GM21515 (cell line): ENCODE data around the gene TP53BP2.
"Not testable (repeated sequence)": the region's sequence is repeated elsewhere in the genome, so short reads cannot be mapped to it uniquely, and the experiment has no call there.

ENCODE experiments used
- ATAC-seq: cut with Tn5 transposase; IDR thresholded peaks from one replicate; pipeline ENCODE4 v1.9.1; 2021; ENCODE audit not compliant: unreplicated experiment

TP53BP2 gene

DNA sequence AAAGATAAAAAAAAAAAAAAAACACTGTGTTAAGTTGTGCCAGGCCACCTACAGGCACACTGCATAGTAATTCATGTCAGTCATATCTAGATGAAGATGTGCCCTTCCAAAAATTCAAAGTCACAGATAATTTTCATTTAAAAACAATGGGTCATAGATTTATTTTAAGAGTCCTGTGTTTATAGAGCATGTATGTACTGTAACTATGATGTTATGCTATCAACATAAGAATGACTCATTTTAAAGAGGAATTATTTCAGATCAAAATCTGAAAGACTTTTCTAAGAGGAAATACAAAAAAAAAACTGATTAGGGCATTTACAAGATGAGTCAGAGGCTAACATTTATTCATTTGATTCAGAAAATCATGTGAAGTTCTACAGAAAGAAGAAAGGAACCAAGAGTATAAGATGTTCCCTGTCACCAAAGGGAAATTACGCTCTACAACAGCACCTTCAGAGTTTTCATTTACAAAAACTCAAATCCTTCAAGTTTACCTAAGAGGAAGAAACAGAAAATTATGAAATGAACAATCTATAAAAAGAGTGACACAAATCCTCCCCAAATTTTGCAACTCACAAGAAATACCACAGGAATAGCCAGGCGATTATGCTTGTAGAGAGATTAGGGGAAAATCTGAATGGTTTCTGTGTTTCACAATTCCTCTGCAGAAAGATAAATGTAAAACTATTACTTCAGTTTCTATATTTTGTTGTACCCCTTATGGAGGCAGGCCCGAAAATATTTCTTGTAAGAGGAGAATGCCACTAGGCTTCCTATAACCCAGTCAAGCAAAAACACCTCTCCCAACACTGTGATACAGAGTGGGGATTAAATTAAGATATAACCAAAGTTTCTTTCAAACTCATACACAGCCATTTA is 13.8 kb downstream of the TP53BP2 start:
- no peak for ATAC-seq

DNA sequence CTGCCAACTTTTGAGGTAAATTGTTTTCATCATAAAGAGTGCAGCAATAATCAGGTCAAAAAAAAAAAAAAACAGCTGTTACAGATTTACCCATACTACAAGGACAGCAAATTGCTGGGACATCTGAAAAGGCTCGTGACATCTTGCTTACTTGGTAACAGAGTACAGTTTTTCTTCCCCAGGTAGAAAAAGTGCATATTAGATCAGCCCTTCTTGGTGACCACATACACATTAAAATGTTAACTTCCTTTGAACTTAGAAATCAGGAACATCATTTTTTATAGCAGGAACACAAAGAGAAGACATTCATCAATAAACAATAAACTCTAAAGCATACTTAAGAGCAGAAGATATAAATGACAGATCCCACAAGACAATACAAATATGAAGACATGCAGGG is 16.1 kb downstream of the TP53BP2 start:
- no peak for ATAC-seq

DNA sequence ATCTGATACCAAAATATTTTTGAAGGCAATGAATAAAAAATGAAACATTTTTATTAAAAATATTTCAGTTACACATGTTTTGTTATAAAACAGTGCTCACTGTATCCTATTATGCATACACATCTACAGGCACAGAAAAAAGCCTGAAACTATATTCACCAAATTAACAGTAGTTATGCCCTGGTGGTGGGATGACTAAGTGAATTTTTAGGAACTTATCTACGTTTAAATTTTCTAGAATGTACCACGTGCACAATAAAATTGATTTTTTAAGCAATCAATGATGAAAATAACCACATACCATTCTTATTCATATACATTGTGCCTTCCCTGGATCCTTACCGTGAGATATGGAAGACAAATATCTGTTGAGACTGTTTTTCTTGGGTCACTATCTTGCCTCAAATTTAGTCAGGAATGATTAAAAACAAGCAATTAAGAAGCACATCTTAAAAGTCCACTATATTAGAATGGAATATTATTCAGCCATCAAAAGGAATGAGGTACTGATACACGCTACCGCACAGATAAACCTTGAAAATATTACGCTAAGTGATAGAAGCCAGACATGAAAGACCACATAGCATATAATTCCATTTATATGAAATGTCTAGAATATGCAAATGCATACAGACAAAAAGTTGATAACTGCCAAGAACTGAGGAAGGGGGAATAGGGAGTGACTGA is 17.4 kb downstream of the TP53BP2 start:
- no peak for ATAC-seq

DNA sequence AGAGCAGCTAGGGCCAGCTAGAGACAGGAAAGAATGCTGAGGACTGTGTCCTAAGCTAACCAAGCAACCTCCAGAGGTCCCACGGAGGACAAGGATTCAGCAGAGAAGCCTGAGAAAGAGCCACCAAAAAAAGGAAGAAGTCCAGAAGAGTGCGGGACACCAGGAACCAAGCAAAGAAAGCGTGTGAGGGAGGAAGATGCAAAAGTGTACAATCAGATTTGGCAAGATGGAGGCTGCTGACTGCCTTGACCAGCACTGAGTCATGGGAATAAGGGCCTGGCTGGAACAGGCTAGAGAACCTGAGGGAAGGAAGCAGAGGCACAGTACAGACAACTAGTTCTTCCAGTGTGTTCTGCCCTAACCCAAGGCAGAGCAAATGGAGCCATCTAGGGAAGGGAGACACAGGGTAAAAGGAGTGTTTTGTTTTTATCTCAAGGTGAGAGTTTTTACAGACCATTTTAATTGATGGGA is 18.5 kb downstream of the TP53BP2 start:
- no peak for ATAC-seq

DNA sequence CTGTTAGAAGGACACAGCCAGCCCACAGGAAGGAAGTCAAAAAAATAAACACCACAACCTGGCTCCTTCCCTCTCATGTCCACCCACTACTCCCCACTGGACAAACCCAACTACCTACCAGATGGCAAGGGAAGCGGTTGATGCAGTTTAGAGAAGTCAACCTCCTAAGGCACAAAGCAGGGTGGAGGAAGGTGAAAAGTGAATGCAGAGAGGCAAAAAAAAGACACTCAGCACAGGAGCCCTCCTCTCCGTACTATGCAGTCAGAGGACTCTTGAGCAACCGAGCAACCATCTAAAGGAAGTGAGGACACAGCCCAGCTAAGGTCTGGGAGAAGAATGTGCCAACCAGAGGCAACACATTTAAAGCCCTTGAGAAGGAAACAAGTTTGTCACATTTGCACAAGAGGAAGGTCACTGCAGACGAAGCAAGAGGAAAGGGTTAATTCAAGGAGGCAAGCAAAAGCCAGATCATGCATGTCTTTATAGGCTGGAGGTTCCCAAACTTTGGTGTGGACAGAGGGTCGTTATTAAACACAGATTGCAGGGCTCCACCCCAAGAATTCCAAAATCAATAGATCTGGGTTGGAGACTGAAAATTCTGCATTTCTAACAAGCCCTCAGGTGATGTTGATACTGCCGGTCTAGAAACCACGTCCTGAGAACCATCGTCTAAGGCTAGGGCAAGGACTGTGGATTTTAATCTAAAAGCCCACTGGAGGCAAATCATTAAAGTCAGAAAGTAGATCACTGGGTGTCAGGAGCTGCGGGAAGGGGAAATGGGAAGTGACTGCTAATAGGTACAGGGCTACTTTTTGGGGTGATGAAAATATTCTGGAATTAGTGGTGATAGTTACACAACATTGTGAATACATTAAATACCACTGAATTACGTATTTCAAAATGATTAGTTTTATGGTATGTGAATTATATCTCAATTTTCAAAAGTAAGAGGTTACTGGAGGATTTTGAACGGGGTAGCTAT is 19.7 kb downstream of the TP53BP2 start:
- no peak for ATAC-seq

DNA sequence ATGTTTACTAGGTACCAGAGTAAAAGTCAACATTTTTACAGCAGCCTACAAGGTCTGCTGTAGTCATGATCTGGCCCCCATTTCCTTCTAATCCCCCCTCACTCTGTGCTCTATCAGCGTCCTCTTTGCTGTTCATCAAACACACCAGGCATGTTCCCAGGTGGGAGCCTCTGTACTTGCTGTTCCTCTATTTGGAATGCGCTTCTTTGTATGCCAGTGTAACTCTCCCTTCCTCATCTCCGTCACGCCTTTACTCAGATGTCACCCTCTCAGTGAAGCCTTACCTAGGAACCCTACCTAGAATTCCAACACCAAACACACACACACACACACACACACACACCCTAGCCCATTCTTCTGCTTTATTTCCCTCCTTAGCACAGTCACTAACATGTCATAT is 21.0 kb downstream of the TP53BP2 start:
- no peak for ATAC-seq

DNA sequence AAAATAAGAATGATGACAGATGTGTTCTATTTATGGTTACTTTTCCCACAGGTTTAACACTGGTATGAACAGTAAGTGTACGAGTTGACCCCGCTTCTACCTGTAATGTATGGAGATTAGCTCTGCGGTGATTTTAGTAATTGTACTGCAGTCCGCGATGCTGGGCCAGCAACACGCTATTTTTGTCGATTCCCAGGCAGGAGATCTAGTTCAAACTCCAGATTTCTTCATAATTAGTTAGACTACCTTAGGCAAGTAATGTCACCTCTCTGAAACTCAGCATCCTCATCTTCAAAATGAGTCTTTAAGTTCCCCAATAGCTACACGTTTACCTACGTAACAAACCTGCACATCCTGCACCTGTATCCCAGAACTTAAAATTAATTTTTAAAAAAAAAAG is 21.5 kb downstream of the TP53BP2 start:
- no peak for ATAC-seq

DNA sequence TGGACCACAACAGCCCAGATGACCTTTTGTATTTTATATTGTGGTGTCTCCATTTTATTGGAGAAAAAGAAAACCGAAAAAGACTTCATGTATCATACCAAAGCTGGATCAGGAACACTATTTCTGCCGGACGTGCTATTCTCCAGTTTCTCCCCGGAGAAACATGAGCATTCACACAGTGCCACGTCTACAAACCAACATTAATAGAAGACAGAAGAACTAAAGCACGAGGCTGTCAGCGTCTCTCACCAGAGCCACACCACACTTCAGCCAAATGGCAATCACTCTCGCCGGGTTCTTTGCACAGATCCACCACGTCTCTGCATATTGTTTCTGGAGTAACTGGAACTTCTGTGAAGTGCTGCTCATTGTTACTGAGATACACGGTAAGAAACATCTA is 24.8 kb downstream of the TP53BP2 start:
- no peak for ATAC-seq

DNA sequence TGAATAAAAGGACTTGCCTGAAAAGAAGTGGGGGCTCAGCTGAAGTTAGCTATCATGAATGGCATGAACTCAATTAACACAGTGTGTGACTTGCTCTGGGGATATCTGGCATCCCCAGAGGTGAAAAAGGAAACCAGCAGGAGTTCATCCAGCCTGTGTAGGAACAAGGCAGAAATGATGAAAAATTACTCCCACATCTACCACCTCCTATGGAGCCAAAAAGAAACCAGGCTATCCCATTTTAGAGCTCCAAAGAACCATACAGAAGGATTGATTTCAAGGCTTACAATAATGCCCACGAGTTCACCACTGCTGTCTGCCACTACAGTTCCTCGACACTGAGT is 25.3 kb downstream of the TP53BP2 start:
- no peak for ATAC-seq

DNA sequence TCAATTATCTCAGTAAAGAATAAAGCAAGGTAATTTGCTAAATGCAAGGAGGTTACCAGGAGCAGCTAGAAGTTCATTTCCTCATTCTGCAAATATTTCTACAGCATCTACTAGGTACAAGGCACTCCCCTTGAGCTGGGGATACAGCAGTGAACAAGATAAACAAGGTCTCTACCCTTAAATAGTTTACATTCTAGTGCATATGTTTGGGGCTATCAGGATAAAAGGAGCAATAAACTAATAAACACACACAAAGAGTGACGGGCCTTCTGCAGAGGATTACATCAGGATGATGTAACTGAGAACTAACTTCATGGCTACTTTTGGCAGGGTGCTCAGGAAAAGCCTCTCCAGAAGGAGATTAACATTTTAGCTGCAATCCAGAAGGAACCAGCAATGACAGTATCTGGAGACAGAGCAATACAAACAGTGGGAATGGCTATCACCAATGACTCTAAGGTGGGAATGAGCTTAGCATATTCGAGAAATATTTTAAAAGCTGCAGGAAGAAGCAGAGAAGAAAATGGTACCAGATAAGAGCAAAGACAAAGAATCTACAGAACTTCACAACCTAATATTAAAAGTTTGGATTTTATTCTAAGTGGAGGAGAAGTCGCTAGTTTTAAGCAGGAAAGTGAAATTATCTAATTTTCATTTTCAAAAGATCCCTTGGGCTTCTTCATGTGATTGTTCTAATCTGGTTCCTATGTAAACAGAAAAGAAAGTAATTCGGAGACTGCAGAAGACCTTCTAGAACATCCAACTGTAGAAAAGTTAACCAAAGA is 25.8 kb downstream of the TP53BP2 start:
- ATAC-seq, result no peak

DNA sequence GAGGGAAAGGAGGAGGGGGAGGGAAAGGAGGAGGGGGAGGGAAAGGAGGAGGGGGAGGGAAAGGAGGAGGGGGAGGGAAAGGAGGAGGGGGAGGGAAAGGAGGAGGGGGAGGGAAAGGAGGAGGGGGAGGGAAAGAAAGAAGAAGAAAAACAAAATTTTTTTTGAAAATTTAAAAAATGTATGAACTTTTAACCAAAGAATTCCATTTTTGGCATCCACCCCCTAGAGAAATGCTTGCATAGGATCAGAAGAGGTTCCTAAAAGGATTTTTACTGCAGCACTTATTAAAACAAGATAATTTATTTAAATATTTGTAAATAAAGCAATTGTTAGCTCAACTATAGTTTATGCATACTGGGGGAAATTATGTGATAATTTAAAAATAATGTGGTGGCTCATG is 28.5 kb downstream of the TP53BP2 start:
- ATAC-seq, result not testable (repeated sequence)

DNA sequence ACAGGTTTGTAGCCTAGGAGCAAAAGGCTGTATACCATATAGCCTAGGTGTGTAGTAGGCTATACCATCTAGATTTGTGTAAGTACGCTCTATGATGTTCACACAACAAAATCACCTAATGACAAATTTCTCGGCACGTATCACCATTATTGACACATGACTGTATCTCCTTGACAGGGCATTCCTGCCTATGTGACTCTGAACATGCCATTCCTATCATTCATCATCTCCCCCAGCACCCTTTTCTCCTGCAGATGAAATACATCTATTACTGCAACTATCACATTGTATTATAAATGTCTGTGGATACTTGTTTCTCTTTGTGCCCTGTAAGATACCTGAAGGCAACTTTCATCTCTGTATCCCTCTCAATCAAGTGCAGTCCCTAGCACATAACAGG is 29.9 kb downstream of the TP53BP2 start:
- no peak for ATAC-seq

DNA sequence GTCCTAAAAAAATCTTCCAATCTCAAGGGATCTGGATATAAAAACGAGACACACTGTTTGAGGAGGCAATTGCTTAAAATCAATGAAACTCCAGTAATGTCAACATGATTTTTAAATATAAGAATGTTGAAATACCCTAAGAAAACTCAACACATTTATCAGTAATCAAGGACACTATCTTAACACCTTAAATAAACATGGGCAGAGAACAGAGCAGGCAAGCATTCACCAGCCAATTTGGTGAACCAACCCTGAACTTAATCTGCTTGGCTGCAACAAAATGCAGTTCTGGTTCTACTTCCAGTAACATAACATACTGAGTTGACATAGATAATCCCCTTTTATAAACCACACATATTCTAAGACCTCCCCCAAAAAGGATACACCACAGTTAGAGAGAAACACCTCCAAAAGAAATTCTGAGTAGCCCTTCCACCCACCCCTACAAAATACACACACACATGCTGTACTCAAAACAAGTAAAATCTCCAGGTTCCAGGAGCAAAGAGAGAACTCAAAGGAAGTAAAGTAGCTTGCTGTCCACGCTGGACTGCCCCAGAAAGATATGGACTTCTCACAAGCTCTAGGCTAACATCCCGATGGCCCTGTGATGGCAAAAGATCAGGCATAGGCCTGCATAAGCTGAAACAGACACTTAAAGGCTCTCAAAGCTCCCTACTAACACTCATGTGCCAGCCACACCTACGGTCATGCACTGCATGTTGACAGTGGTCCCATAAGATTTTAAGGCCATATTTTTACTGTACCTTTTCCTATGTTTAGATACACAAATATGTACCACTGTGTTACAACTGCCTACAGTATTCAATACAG is 30.5 kb downstream of the TP53BP2 start:
- ATAC-seq, result no peak

DNA sequence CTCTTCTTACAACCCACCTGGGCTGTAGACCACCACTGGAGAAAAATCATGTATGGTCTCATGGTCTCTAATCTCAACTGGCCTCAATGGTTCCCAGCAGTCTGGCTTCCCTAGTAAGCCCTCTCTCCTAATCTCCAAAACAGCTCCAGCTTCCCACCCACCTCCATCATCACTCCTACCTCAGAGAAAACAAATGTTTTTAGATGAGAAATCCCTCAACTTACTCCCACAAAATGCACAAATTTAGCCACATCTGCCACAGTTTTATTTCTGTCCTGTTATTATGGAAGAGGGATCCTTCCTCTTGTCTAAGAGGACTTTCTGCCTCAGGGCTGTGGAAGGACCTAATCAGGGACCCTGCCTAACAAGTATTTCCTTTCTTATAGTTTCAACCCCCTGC is 32.1 kb downstream of the TP53BP2 start:
- ATAC-seq, result no peak

DNA sequence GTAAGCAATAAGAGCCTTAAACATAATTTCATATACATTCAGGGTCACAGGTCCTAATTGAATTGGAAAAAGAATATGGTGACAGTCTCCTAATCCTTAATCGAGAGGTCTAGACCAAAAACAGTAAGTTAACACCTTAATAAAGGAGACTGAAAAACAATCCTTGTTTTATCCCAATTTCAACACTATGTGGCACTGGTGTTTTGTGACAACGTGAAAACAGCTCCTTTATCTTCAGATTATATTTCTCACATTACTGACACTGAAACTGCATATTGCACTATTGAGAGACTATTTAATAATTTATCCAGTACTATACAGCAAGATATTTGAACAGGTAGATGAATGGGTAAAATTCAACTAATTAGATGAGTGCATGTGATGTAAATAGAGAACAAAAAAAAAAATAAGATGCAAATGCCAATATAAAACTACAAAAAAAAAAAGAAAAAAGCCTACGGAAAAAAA is 34.1 kb downstream of the TP53BP2 start:
- no peak for ATAC-seq

DNA sequence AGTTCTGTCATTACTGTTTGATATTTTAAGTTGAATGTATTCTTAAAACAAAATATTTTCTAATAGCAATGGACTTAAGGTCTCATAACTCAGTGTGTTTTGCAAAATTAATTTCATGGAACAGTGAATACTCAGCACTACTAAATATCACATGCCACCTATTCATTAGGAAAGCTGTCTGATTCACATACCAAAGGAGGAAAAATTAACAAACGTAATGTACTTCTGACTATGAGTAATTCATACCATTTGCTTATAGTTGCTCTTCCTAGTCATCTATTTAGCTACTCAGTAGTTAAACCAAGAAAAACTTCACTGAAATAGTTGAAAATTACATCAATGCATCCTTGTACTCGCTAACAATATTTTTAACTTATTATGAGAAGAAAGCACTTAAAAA is 35.2 kb downstream of the TP53BP2 start:
- no peak for ATAC-seq

DNA sequence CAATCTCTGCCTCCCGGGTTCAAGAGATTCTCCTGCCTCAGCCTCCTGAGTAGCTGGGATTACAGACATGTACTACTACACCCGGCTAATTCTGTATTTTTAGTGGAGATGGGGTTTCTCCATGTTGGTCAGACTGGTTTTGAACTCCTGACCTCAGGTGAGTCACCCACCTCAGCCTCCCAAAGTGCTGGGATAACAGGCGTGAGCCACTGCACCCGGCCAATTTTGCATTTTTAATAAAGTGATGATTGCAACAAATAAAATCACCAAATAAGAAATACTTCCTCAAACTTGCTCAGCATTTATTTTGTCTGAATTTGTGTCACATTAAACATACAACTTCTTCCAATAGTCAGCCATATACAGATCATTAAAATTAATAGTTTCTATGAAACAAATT is 35.8 kb downstream of the TP53BP2 start:
- not testable (repeated sequence) for ATAC-seq

DNA sequence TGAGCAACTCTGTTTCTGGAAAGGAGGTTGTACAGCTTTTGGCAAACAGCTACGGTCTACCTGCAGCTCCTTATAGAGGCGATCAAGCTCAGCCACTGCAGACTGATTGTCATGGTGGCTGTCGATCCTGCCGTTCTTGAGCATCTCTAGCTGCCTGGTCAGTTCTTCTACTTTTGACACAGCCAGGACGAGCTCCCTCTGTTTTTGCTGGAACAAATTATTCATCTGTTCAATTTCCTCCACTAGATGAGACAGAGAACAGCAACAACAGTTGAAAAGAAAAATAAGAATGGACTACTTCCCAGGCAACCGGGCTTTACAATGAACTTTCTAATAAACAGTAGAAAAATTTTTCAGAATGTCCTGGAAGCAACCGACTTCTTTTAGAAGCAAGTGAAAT is 42.5 kb downstream of the TP53BP2 start:
- ATAC-seq, result no peak

DNA sequence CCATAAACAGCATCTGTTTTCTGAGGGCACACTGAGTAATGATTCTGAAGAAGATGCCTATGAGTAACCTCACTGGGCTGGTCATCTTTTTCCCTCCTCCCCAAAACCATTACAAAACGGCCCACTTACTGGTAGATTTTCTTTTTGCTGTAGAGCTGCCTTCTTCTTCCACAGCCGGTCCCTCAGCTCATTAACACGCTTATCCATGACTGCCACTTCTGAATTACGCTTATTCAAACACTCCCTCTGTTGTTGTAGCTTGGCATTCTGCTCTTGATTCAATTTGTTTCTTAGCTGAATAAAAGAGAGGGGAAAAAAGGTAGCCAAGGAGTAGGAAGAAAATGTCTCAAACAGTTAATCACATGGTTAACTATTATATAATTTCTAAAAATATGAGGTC is 43.1 kb downstream of the TP53BP2 start:
- no peak for ATAC-seq

DNA sequence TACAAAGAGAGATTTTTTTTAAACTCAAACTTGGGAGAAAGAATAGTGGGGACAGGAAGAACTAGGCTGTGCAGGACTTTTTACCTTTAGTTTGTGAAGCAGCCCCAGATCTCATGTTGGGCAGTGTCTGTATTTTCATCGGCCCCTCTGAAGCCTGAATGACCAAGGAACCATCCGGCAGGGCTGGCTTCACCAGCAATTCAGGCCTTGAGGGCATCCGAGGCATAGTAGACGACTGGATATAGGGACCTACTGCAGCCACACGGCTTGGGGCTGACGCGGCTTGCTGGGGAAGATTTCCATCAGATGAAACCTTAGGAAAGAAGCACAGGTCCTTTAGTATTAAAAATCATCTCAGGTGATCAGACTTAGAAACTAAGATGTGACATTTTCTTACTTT is 43.7 kb downstream of the TP53BP2 start:
- no peak for ATAC-seq
